ENCODE results near the gene TADA2B. TPM values are rescaled to one million over a fixed set of nuclear protein-coding genes. Genes with fewer than 3 reads are reported as not detected.
A peak's percentile ranks its signal among the peaks of the same experiment; 100 is the strongest.

The TADA2B gene
- total and polyA plus RNA-seq, 2 of the 4 experiments (the other 2 are of a cell fraction), result 6.1 to 8.6 TPM

- TF ChIP-seq CEBPB (IDR thresholded peaks at IDR 0.05; ENCODE audit: low read depth, low read length) (no peak), NFE2L2 (IDR thresholded peaks at IDR 0.05; ENCODE audit: low read depth, low read length) (no peak), RCOR1 (IDR thresholded peaks at IDR 0.05; ENCODE audit: insufficient replicate concordance, low read length) (no peak), FOS (IDR thresholded peaks at IDR 0.05; ENCODE audit: low read depth, low read length) (no peak), CTCF (conservative IDR thresholded peaks at IDR 0.05; ENCODE audit: low read depth, low read length) (no peak), MAZ (IDR thresholded peaks at IDR 0.05; ENCODE audit: borderline replicate concordance, low read depth, low read length) (no peak), POLR2A (IDR thresholded peaks at IDR 0.05; ENCODE audit: low read depth, low read length) (no peak), RFX5 (IDR thresholded peaks at IDR 0.05; ENCODE audit: low read depth, low read length) (no peak), RAD21 (IDR thresholded peaks at IDR 0.05; ENCODE audit: low read length) (no peak), SMC3 (IDR thresholded peaks at IDR 0.05; ENCODE audit: low read depth, low read length) (no peak), BHLHE40 (IDR thresholded peaks at IDR 0.05; ENCODE audit: low read depth, low read length) (no peak), MXI1 (IDR thresholded peaks at IDR 0.05; ENCODE audit: borderline replicate concordance, low read depth, low read length) (no peak), ELK1 (IDR thresholded peaks at IDR 0.05; ENCODE audit: borderline replicate concordance, low read depth, low read length) (no peak)
- H2BK120ac ChIP-seq (ENCODE audit: low read depth, low read length), result peak overlapping the region; percentile 74
- ChIA-PET CTCF (interaction anchor here (1.2 kb wide), 1 partner anchor 10 kb away, joined by 3 read pairs; no protein-coding TSS in a partner anchor), POLR2A (ENCODE audit: unreplicated experiment) (interaction anchor here (0.6 to 1.0 kb wide), 2 partner anchors 123 to 125 kb away, joined by 3 read pairs; partner anchors contain the start of gene TBC1D14)
- H3K36me3 ChIP-seq (ENCODE audit: control insufficient read depth, insufficient read depth, low read length), result peaks cover 36% of the 10 kb centered on the region
- peak overlapping the region; percentile 82 for H2AFZ ChIP-seq (replicated peaks; ENCODE audit: low read length, poor library complexity)
- H2BK20ac ChIP-seq (ENCODE audit: low read depth, low read length), result peak overlapping the region; percentile 22
- peak overlapping the region; percentile 71; the same call in 1 of the 2 replicates for H3K23ac ChIP-seq (ENCODE audit: low read depth, low read length)
- 65% methylated on average over 10 of the region's 20 CpGs; no CpG with 5 or more reads in 1 of the 2 experiments for WGBS, 2 experiments (ENCODE audit: extremely low coverage in 2 of 2, insufficient read length in 1 of 2)
- intact Hi-C loops (cut with micrococcal nuclease) (no loop called here), dilution Hi-C loops (cut with HindIII; ENCODE audit: low sequenced_read_pairs, unreplicated experiment) (no loop called here), in situ Hi-C loops (cut with MboI; ENCODE audit: low sequenced_read_pairs) (no loop called here)
- H3K56ac ChIP-seq (ENCODE audit: extremely low read depth, insufficient read depth, low read length), result no peak overlapping the region
- H4K20me1 ChIP-seq (ENCODE audit: insufficient read depth, low read length), result no peaks in the 10 kb centered on the region; the same call in 1 of the 2 replicates
- H4K8ac ChIP-seq (ENCODE audit: low read depth in 2 of 2, low read length in 2 of 2), result peak overlapping the region; percentile 55 to 60
- BruUV-seq (replicated peaks), result no TSS peak
- H4K5ac ChIP-seq (ENCODE audit: low read depth, low read length), result peak overlapping the region; percentile 5; the same call in 1 of the 2 replicates
- H3K4me1 ChIP-seq (ENCODE audit: control insufficient read depth, insufficient read depth, low read length), result peaks cover 9% of the 10 kb centered on the region
- DNase-seq, result peak; percentile 67
- H2BK15ac ChIP-seq (ENCODE audit: low read depth, low read length), result peak overlapping the region; percentile 65; the same call in 1 of the 3 replicates
- H3K27ac ChIP-seq (ENCODE audit: insufficient read depth, low read length), result peak overlapping the region; percentile 48
- peak overlapping the region; percentile 63 for H3K4ac ChIP-seq (ENCODE audit: low read depth, low read length)
- peaks cover 14% of the 10 kb centered on the region for H3K9me1 ChIP-seq (ENCODE audit: insufficient read depth, low read length)
- no peaks in the 10 kb centered on the region for H3K27me3 ChIP-seq (ENCODE audit: control insufficient read depth, insufficient read depth, low read length)
- peak overlapping the region; percentile 89 for H2AK9ac ChIP-seq (replicated peaks; ENCODE audit: low read depth, low read length, poor library complexity)
- H4K91ac ChIP-seq (ENCODE audit: insufficient read depth, low read depth, low read length), result peak overlapping the region; percentile 73
- H3K4me2 ChIP-seq (ENCODE audit: low read depth, low read length), result no peak overlapping the region
- H3K18ac ChIP-seq (ENCODE audit: low read depth, low read length), result peak overlapping the region; percentile 39; the same call in 1 of the 2 replicates
- no peak overlapping the region for H3K4me3 ChIP-seq (ENCODE audit: insufficient read depth, low read depth, low read length)
- peak overlapping the region; percentile 75 for H2AK5ac ChIP-seq (ENCODE audit: low read depth, low read length)
- H3K79me1 ChIP-seq (ENCODE audit: low read depth in 1 of 2, low read length in 2 of 2), result peaks cover 0 to 11% of the 10 kb centered on the region in 2 experiments; a peak in 1 of 4 replicates
- peak; percentile 86 for ATAC-seq (ENCODE audit: low read depth)
- H3K9me3 ChIP-seq (ENCODE audit: control insufficient read depth, insufficient read depth, low read length), result no peaks in the 10 kb centered on the region
- H2BK5ac ChIP-seq (ENCODE audit: low read depth, low read length, poor library complexity, severe bottlenecking), result peak overlapping the region; percentile 52
- peak overlapping the region; percentile 53; the same call in 1 of the 2 replicates for H3K14ac ChIP-seq (replicated peaks; ENCODE audit: low read depth, low read length)
- H3K9ac ChIP-seq (ENCODE audit: low read depth, low read length), result no peak overlapping the region
These were observed 8.7 kb upstream of the TADA2B start for GRCh38 chr4:7034262-7035081.

Data from IMR-90 (cell line).